HL-60 (cell line): ENCODE results near the gene TRPM2.

Experiments used
- DNase-seq, 2 experiments: peaks; one replicate each; pipeline ENCODE4 v3.0.0-alpha.2; 2010 to 2020; ENCODE audit warnings: low read depth in 1 of 2, low spot score in 1 of 2
- H3K27ac ChIP-seq: fragments of 250-450 bp; sonication (Bioruptor Pico); replicated peaks from 2 replicates; pipeline ENCODE4 v1.5.1; 2020; ENCODE audit warnings: mild to moderate bottlenecking, moderate library complexity
- H3K27me3 ChIP-seq: fragments of 250-450 bp; sonication (Bioruptor Pico); 2 replicates; pipeline ENCODE4 v1.5.1; 2021; ENCODE audit warnings: mild to moderate bottlenecking, moderate library complexity; ENCODE audit not compliant: insufficient read depth, poor library complexity, severe bottlenecking
- H3K4me3 ChIP-seq: replicated peaks from 2 replicates; pipeline ENCODE4 v1.5.1; 2011; ENCODE audit warnings: mild to moderate bottlenecking, control low read depth, low read length; ENCODE audit not compliant: insufficient read depth
- CTCF ChIP-seq: IDR thresholded peaks from one replicate; pipeline ENCODE4 v1.5.1; 2011; ENCODE audit warnings: low read length, control low read depth, inconsistent platforms; ENCODE audit not compliant: insufficient read depth
- GABPA ChIP-seq: IDR thresholded peaks from 2 replicates; pipeline ENCODE4 v1.6.1; 2012; ENCODE audit warnings: low read depth
- POLR2AphosphoS5 ChIP-seq: IDR thresholded peaks from 2 replicates; pipeline ENCODE4 v1.6.1; 2012; ENCODE audit warnings: low read depth
- REST ChIP-seq: IDR thresholded peaks from 2 replicates; pipeline ENCODE4 v1.6.1; 2012; ENCODE audit warnings: low read depth; ENCODE audit not compliant: insufficient replicate concordance
- SPI1 ChIP-seq: IDR thresholded peaks from 2 replicates; pipeline ENCODE4 v1.6.1; 2012; ENCODE audit warnings: low read depth, mild to moderate bottlenecking, borderline replicate concordance

Gene TRPM2

GRCh38 chr21:44489962-44490361 is 136.5 kb downstream of the TRPM2 start:
- no peak for DNase-seq
- no peak overlapping the region for H3K4me3 ChIP-seq
- no peak for TF ChIP-seq SPI1
- TF ChIP-seq GABPA: no peak
- TF ChIP-seq POLR2AphosphoS5: no peak
- TF ChIP-seq CTCF: no peak
- TF ChIP-seq REST: no peak
- no peaks in the 10 kb centered on the region for H3K27me3 ChIP-seq
- no peak overlapping the region for H3K27ac ChIP-seq

GRCh38 chr21:44490405-44490804 is 137.0 kb downstream of the TRPM2 start:
- no peak for DNase-seq
- H3K27me3 ChIP-seq: no peaks in the 10 kb centered on the region
- no peak overlapping the region for H3K27ac ChIP-seq
- TF ChIP-seq POLR2AphosphoS5 (no peak), REST (no peak), GABPA (no peak), CTCF (no peak), SPI1 (no peak)
- no peak overlapping the region for H3K4me3 ChIP-seq

- H3K4me3 ChIP-seq: no peak overlapping the region
- H3K27me3 ChIP-seq: no peaks in the 10 kb centered on the region
- DNase-seq: no peak
- TF ChIP-seq POLR2AphosphoS5 (no peak), REST (no peak), GABPA (no peak), CTCF (no peak), SPI1 (no peak)
- no peak overlapping the region for H3K27ac ChIP-seq
Measured at GRCh38 chr21:44490816-44491215, 137.4 kb downstream of the TRPM2 start.
